Testis (tissue), 3 donors: ENCODE measurements around the gene APC2. TPM values are rescaled to one million over a fixed set of nuclear protein-coding genes. Genes with fewer than 3 reads are reported as not detected.
A peak's percentile ranks its signal among the peaks of the same experiment; 100 is the strongest.

Experiments
- DNase-seq: peaks from one replicate; pipeline ENCODE4 v3.0.0-alpha.2; 2019
- H3K27ac ChIP-seq, 2 donors: fragments of 200-600 bp; sonication (generic); one replicate each; pipeline ENCODE4 v1.5.1; 2019
- H3K27me3 ChIP-seq: fragments of 200-600 bp; sonication (generic); one replicate; pipeline ENCODE4 v1.5.1; 2019
- H3K36me3 ChIP-seq: fragments of 200-600 bp; sonication (generic); one replicate; pipeline ENCODE4 v1.5.1; 2017; ENCODE audit warnings: low read depth; ENCODE audit errors: missing control alignments
- H3K4me1 ChIP-seq: fragments of 200-600 bp; sonication (generic); one replicate; pipeline ENCODE4 v1.5.1; 2019
- H3K4me3 ChIP-seq, 2 donors: fragments of 200-600 bp; sonication (generic); one replicate each; pipeline ENCODE4 v1.5.1; 2017 to 2019
- H3K9me3 ChIP-seq: fragments of 200-600 bp; sonication (generic); one replicate; pipeline ENCODE4 v1.5.1; 2017
- CTCF ChIP-seq, 3 experiments: fragments of 450-650 bp in 2 of 3; fragments of 200-600 bp in 1 of 3; sonication (generic) in 1 of 3; IDR thresholded peaks; one replicate each; pipeline ENCODE4 v1.5.1; 2016 to 2019; ENCODE audit warnings: antibody characterized with exemption in 3 of 3, mild to moderate bottlenecking in 2 of 3, moderate library complexity in 1 of 3
- POLR2A ChIP-seq: fragments of 450-650 bp; IDR thresholded peaks from one replicate; pipeline ENCODE4 v1.6.1; 2017; ENCODE audit warnings: antibody characterized with exemption, mild to moderate bottlenecking, moderate library complexity
- WGBS, 2 donors: methylation state at CpG; one replicate each; pipeline ENCODE4 v1.1.5; 2018; 5-methylcytosine and 5-hydroxymethylcytosine counted together
- intact Hi-C: fragments of 100-400 bp; cut with DNase I; formaldehyde crosslinking; loops from one replicate; pipeline ENCODE4 v1.15.1; 2023; ENCODE audit warnings: low total_unique reads
- polyA plus RNA-seq: library from polyadenylated mRNA; stranded (reverse); fragments of 350-450 nt; fragmentation: Illumina TruSeq; extraction: RNeasy Lipid Tissue Mini Kit (QIAGEN cat#74804); gene quantifications from one replicate; pipeline ENCODE4 v1.2.3, GENCODE V29; 2014; ENCODE audit warnings: low read depth, low replicate concordance; ENCODE audit not compliant: insufficient read depth
- total RNA-seq, 2 donors: library from RNA; depleted of rRNA; stranded (reverse); fragments of >200 nt; gene quantifications; one replicate each; pipeline ENCODE4 v1.2.3, GENCODE V29; 2016

APC2 gene
- total and polyA plus RNA-seq, 3 donors from 2014 or later, result 2.8 to 5.9 (median 4.6) TPM

GRCh38 chr19:1445185-1445931 lies 4.6 kb upstream of the APC2 start:
- peaks cover 13% of the 10 kb centered on the region for H3K4me1 ChIP-seq
- peak overlapping the region; percentile 34 to 45 for H3K4me3 ChIP-seq
- intact Hi-C loops, result no loop called here
- no peak overlapping the region for H3K27ac ChIP-seq
- DNase-seq, result peak; percentile 77
- peaks cover 3% of the 10 kb centered on the region for H3K27me3 ChIP-seq
- no peaks in the 10 kb centered on the region for H3K36me3 ChIP-seq
- WGBS, 2 donors, result 0 to 4% methylated on average over 27 to 64 of the region's 70 CpGs
- no peaks in the 10 kb centered on the region for H3K9me3 ChIP-seq
- no peak for TF ChIP-seq POLR2A
- TF ChIP-seq CTCF (IDR thresholded peaks at IDR 0.05), result peak; percentile 58 to 90 (median 83)

- H3K27ac ChIP-seq, result no peak overlapping the region
- TF ChIP-seq CTCF (IDR thresholded peaks at IDR 0.05) (no peak), POLR2A (no peak)
- H3K27me3 ChIP-seq, result peaks cover 3% of the 10 kb centered on the region
- 0 to 1% methylated on average over 3 to 57 of the region's 99 CpGs for WGBS, 2 donors
- DNase-seq, result no peak
- intact Hi-C loops, result no loop called here
- no peaks in the 10 kb centered on the region for H3K9me3 ChIP-seq
- H3K36me3 ChIP-seq, result no peaks in the 10 kb centered on the region
- peaks cover 13% of the 10 kb centered on the region for H3K4me1 ChIP-seq
- H3K4me3 ChIP-seq, result peak overlapping the region; percentile 34 to 45
Observed at GRCh38 chr19:1445932-1446712, 3.8 kb upstream of the APC2 start.

- H3K27me3 ChIP-seq, result peaks cover 3% of the 10 kb centered on the region
- no peaks in the 10 kb centered on the region for H3K9me3 ChIP-seq
- TF ChIP-seq CTCF (IDR thresholded peaks at IDR 0.05), result no peak
- TF ChIP-seq POLR2A, result no peak
- peak overlapping the region; percentile 34 to 45 for H3K4me3 ChIP-seq
- intact Hi-C loops, result no loop called here
- H3K27ac ChIP-seq, result no peak overlapping the region
- peaks cover 14% of the 10 kb centered on the region for H3K4me1 ChIP-seq
- DNase-seq, result no peak
- no peaks in the 10 kb centered on the region for H3K36me3 ChIP-seq
- WGBS, 2 donors, result 1 to 7% methylated on average over 18 to 62 of the region's 63 CpGs
Observed at GRCh38 chr19:1446713-1447481, 3.0 kb upstream of the APC2 start.

- TF ChIP-seq POLR2A (no peak), CTCF (IDR thresholded peaks at IDR 0.05) (no peak)
- 19 to 27% methylated on average over 4 of the region's 4 CpGs for WGBS, 2 donors
- DNase-seq, result no peak
- intact Hi-C loops, result no loop called here
- Histone ChIP-seq H3K36me3 (no peaks in the 10 kb centered on the region), H3K9me3 (no peaks in the 10 kb centered on the region), H3K4me1 (peaks cover 20% of the 10 kb centered on the region), H3K27me3 (peaks cover 3% of the 10 kb centered on the region), H3K27ac (no peak overlapping the region), H3K4me3 (no peak overlapping the region)
Observed at GRCh38 chr19:1447504-1447903, 2.4 kb upstream of the APC2 start.
